Spleen (tissue), 11 donors: ENCODE results near the gene TPM4. TPM values are rescaled to one million over a fixed set of nuclear protein-coding genes. Genes with fewer than 3 reads are reported as not detected.

ENCODE experiments used
- DNase-seq: peaks from one replicate; pipeline ENCODE4 v3.0.0-alpha.2; 2020
- H3K27ac ChIP-seq, 8 donors: fragments of 200-600 bp; sonication (generic) in 7 of 8; 1 replicate in 4 of 8; 2 replicates in 4 of 8; pipeline versions ENCODE4 v1.5.0 to v1.8.0; 2016 to 2021; ENCODE audit warnings: inconsistent platforms in 4 of 8, mild to moderate bottlenecking in 4 of 8, moderate library complexity in 1 of 8
- H3K27me3 ChIP-seq, 7 donors: fragments of 200-600 bp; sonication (generic) in 6 of 7; replicated peaks in 1 of 7; 1 replicate in 4 of 7; 2 replicates in 3 of 7; pipeline versions ENCODE4 v1.5.0 to v1.8.0; 2016 to 2021; ENCODE audit warnings: inconsistent platforms in 3 of 7, mild to moderate bottlenecking in 1 of 7
- H3K36me3 ChIP-seq, 6 donors: fragments of 200-600 bp; sonication (generic) in 5 of 6; 1 replicate in 4 of 6; 2 replicates in 2 of 6; pipeline versions ENCODE4 v1.5.0 to v1.8.0; 2016 to 2021; ENCODE audit warnings: inconsistent platforms in 2 of 6
- H3K4me1 ChIP-seq, 6 donors: fragments of 200-600 bp; sonication (generic) in 5 of 6; 1 replicate in 3 of 6; 2 replicates in 3 of 6; pipeline versions ENCODE4 v1.5.0 to v1.8.0; 2016 to 2021; ENCODE audit warnings: inconsistent platforms in 3 of 6
- H3K4me3 ChIP-seq, 8 donors: fragments of 200-600 bp; sonication (generic) in 7 of 8; 1 replicate in 4 of 8; 2 replicates in 4 of 8; pipeline versions ENCODE4 v1.5.0 to v1.8.0; 2016 to 2021; ENCODE audit warnings: inconsistent platforms in 4 of 8, mild to moderate bottlenecking in 4 of 8, moderate library complexity in 2 of 8
- H3K9me3 ChIP-seq, 8 donors: fragments of 200-600 bp; sonication (generic) in 7 of 8; 1 replicate in 4 of 8; 2 replicates in 4 of 8; pipeline versions ENCODE4 v1.5.0 to v1.8.0; 2016 to 2021; ENCODE audit warnings: inconsistent platforms in 4 of 8
- POLR2A ChIP-seq, 3 donors: fragments of 450-650 bp; IDR thresholded peaks; one replicate each; pipeline ENCODE4 v1.5.1; 2017; ENCODE audit warnings: antibody characterized with exemption in 3 of 3, mild to moderate bottlenecking in 1 of 3
- POLR2AphosphoS5 ChIP-seq, 3 donors: sonication (generic); formaldehyde crosslinking; IDR thresholded peaks; one replicate each; pipeline ENCODE4 v1.5.1; 2017; ENCODE audit warnings: antibody characterized with exemption in 3 of 3
- WGBS, 5 donors: extraction: QIAGEN DNeasy Blood & Tissue Kit in 3 of 5; methylation state at CpG; one replicate each; pipeline versions ENCODE4 v1.1.5 to v1.1.7; 2013 to 2018; 5-methylcytosine and 5-hydroxymethylcytosine counted together
- intact Hi-C: fragments of 100-400 bp; cut with DNase I; formaldehyde crosslinking; loops from one replicate; pipeline ENCODE4 v1.15.0; 2023; ENCODE audit warnings: low total_unique reads
- polyA plus RNA-seq, 3 donors: library from polyadenylated mRNA; stranded (reverse); fragments of 200-250 nt; gene quantifications; one replicate each; pipeline ENCODE4 v1.2.1, GENCODE V29; 2013
- total RNA-seq, 7 donors: library from RNA; depleted of rRNA in 3 of 7; stranded (reverse); fragments of >200 nt in 3 of 7; fragmentation: NEBNext Ultra II Directional in 4 of 7; extraction: Animal tissue kit (Norgen Biotek cat#: 25700) in 4 of 7; gene quantifications; one replicate each; pipeline versions ENCODE4 v1.1.0 to v1.2.1, GENCODE V29; 2016 to 2021
- TF ChIP-seq, protein P1 (sequence below), 11 experiments: fragments of 200-600 bp in 7 of 11; fragments of 450-650 bp in 4 of 11; sonication (generic) in 4 of 11; IDR thresholded peaks in 8 of 11; conservative IDR thresholded peaks in 3 of 11; 1 replicate in 7 of 11; 2 replicates in 4 of 11; pipeline versions ENCODE4 v1.4.0 to v1.8.0; 2016 to 2021; ENCODE audit warnings: antibody characterized with exemption in 11 of 11, inconsistent platforms in 4 of 11, mild to moderate bottlenecking in 1 of 11
- donor health status: healthy with polysubstance abuse.
- donor health status: DM: no; HTN: no; CAD: no; lungs with moderate emphysema.
- donor health status: DM: no; HTN: no; CAD: no.
- donor health status: Bipolar disorder and iron deficiency.
- donor health status: healthy.
- donor health status: DM: no; HTN: no; CAD: no.
- donor health status: DM: yes; HTN: yes; CAD: no.

TPM4 gene
- total and polyA plus RNA-seq, 10 donors = 181 to 760 (median 418) TPM

GRCh38 chr19:16070366-16070990 is 5.8 kb upstream of the TPM4 start:
- Histone ChIP-seq H3K4me3 (peak overlapping the region in 6 of 8 donors; percentile 14 to 70 (median 34)), H3K27ac (peak overlapping the region; percentile 85 to 100 (median 94)), H3K4me1 (peaks cover 24 to 83% (median 62%) of the 10 kb centered on the region in 6 donors), H3K9me3 (no peaks in the 10 kb centered on the region), H3K36me3 (peaks cover 0 to 6% (median 0%) of the 10 kb centered on the region in 6 donors), H3K27me3 (no peaks in the 10 kb centered on the region)
- DNase-seq = peak; percentile 96
- TF ChIP-seq POLR2A (IDR thresholded peaks at IDR 0.05) (peak in 1 of 3 donors; percentile 70), POLR2AphosphoS5 (IDR thresholded peaks at IDR 0.05) (peak; percentile 89 to 91 (median 89))
- TF ChIP-seq, protein P1, sequence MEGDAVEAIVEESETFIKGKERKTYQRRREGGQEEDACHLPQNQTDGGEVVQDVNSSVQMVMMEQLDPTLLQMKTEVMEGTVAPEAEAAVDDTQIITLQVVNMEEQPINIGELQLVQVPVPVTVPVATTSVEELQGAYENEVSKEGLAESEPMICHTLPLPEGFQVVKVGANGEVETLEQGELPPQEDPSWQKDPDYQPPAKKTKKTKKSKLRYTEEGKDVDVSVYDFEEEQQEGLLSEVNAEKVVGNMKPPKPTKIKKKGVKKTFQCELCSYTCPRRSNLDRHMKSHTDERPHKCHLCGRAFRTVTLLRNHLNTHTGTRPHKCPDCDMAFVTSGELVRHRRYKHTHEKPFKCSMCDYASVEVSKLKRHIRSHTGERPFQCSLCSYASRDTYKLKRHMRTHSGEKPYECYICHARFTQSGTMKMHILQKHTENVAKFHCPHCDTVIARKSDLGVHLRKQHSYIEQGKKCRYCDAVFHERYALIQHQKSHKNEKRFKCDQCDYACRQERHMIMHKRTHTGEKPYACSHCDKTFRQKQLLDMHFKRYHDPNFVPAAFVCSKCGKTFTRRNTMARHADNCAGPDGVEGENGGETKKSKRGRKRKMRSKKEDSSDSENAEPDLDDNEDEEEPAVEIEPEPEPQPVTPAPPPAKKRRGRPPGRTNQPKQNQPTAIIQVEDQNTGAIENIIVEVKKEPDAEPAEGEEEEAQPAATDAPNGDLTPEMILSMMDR (IDR thresholded peaks at IDR 0.05 in 8 of 11, conservative IDR thresholded peaks at IDR 0.05 in 3 of 11) = peak in 6 of 11 experiments; percentile 9 to 47 (median 32)
- WGBS, 5 donors = 9 to 23% (median 11%) methylated on average over 10 to 16 of the region's 16 CpGs
- intact Hi-C loops = no loop called here

DNA sequence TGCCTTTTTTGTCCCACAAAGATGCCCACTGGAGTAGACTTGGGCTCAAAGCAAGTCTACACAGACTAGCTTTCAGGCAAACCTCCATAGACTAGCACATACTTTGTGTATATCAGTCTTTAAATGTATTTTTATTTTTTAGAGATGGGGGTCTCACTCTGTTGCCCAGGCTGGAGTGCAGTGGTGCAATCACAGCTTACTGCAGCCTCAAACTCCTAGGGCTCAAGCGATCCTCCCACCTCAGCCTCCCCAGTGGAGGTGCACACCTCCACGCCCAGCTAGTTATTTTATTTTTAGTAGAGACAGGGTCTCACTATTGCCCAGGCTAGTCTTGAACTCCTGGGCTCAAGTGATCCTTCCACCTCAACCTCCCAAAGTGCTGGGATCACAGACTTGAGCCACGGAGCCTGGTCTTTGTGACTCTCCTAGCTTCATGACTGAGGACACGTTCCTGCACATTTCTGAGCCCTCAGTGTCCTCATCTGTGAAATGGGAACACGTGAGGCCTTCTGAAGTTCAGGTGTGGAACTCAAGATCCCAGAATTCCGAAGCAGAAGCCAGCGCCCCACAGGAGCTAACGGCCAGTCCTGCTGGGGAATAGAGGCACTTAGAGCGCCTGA is 5.1 kb upstream of the TPM4 start:
- Histone ChIP-seq H3K4me3 (peak overlapping the region in 4 of 8 donors; percentile 16 to 70 (median 56)), H3K4me1 (peaks cover 24 to 84% (median 67%) of the 10 kb centered on the region in 6 donors), H3K9me3 (no peaks in the 10 kb centered on the region), H3K27ac (peak overlapping the region; percentile 85 to 100 (median 94)), H3K27me3 (no peaks in the 10 kb centered on the region), H3K36me3 (peaks cover 0 to 6% (median 0%) of the 10 kb centered on the region in 6 donors)
- WGBS, 5 donors = 70 to 91% (median 83%) methylated on average over 5 to 9 of the region's 9 CpGs
- DNase-seq = no peak
- no peak for TF ChIP-seq POLR2A (IDR thresholded peaks at IDR 0.05)
- TF ChIP-seq POLR2AphosphoS5 (IDR thresholded peaks at IDR 0.05) = no peak
- TF ChIP-seq, protein P1 (IDR thresholded peaks at IDR 0.05 in 8 of 11, conservative IDR thresholded peaks at IDR 0.05 in 3 of 11) = no peak
- intact Hi-C loops = no loop called here

- no peak for DNase-seq
- Histone ChIP-seq H3K36me3 (peaks cover 0 to 6% (median 0%) of the 10 kb centered on the region in 6 donors), H3K4me1 (peaks cover 31 to 83% (median 73%) of the 10 kb centered on the region in 6 donors), H3K4me3 (no peak overlapping the region), H3K27me3 (no peaks in the 10 kb centered on the region), H3K27ac (peak overlapping the region in 7 of 8 donors; percentile 65 to 100 (median 94)), H3K9me3 (no peaks in the 10 kb centered on the region)
- TF ChIP-seq POLR2A (IDR thresholded peaks at IDR 0.05) = no peak
- no peak for TF ChIP-seq POLR2AphosphoS5 (IDR thresholded peaks at IDR 0.05)
- TF ChIP-seq, protein P1 (IDR thresholded peaks at IDR 0.05 in 8 of 11, conservative IDR thresholded peaks at IDR 0.05 in 3 of 11) = no peak
- WGBS, 5 donors = 68 to 84% (median 81%) methylated on average over 6 to 7 of the region's 7 CpGs
- intact Hi-C loops = no loop called here
These were observed 2.8 kb upstream of the TPM4 start for GRCh38 chr19:16073481-16073880.

DNA sequence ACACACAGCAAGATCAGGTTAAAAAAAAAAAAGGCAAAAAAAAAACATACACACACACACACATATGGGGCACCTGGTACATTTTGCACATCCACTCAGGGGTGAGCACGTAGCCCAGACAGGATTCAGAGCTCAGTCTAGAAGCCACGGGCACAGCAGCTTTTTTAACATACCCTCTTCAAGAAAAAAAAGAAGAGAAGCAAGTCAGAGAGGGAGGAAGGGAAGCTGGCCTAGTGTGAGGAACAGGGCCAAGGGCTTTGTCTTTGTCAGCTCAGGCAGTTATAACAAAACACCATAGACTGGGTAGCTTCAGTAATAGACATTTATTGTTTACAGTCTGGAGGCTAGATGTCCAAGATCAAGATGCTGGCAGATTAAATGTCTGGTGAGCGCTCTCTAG is 2.3 kb upstream of the TPM4 start:
- Histone ChIP-seq H3K27ac (peak overlapping the region in 7 of 8 donors; percentile 65 to 100 (median 97)), H3K4me3 (no peak overlapping the region), H3K9me3 (no peaks in the 10 kb centered on the region), H3K36me3 (peaks cover 0 to 6% (median 0%) of the 10 kb centered on the region in 6 donors), H3K27me3 (no peaks in the 10 kb centered on the region), H3K4me1 (peaks cover 31 to 88% (median 75%) of the 10 kb centered on the region in 6 donors)
- intact Hi-C loops = no loop called here
- DNase-seq = no peak
- TF ChIP-seq POLR2A (IDR thresholded peaks at IDR 0.05) = no peak
- TF ChIP-seq POLR2AphosphoS5 (IDR thresholded peaks at IDR 0.05) = no peak
- TF ChIP-seq, protein P1 (IDR thresholded peaks at IDR 0.05 in 8 of 11, conservative IDR thresholded peaks at IDR 0.05 in 3 of 11) = no peak
- 41 to 46% (median 45%) methylated on average over 3 of the region's 3 CpGs for WGBS, 5 donors
